Right atrium auricular region (tissue), 2 donors: ENCODE results near the gene PLAU. TPM values are rescaled to one million over a fixed set of nuclear protein-coding genes. Genes with fewer than 3 reads are reported as not detected.

Experiments
- DNase-seq: peaks from one replicate; pipeline ENCODE4 v3.0.0-alpha.2; 2019; ENCODE audit warnings: low spot score
- H3K27ac ChIP-seq, 2 donors: fragments of 200-600 bp; sonication (generic); 1 replicate in 1 of 2; 2 replicates in 1 of 2; pipeline ENCODE4 v1.5.1; 2016 to 2019
- H3K27me3 ChIP-seq, 2 donors: fragments of 200-600 bp; sonication (generic); one replicate each; pipeline versions ENCODE4 v1.5.1 to v1.6.0; 2017 to 2019
- H3K36me3 ChIP-seq: fragments of 200-600 bp; sonication (generic); one replicate; pipeline ENCODE4 v1.5.1; 2016
- H3K4me1 ChIP-seq, 2 donors: fragments of 200-600 bp; sonication (generic); one replicate each; pipeline versions ENCODE4 v1.5.1 to v1.6.0; 2017 to 2019
- H3K4me3 ChIP-seq, 2 donors: fragments of 200-600 bp; sonication (generic); 1 replicate in 1 of 2; 2 replicates in 1 of 2; pipeline ENCODE4 v1.5.1; 2017 to 2019; ENCODE audit warnings: mild to moderate bottlenecking in 1 of 2, moderate library complexity in 1 of 2
- H3K9me3 ChIP-seq, 2 donors: fragments of 200-600 bp; sonication (generic); one replicate each; pipeline ENCODE4 v1.5.1; 2019
- CTCF ChIP-seq, 2 donors: fragments of 200-600 bp; sonication (generic); IDR thresholded peaks; one replicate each; pipeline ENCODE4 v1.5.1; 2019; ENCODE audit warnings: antibody characterized with exemption in 2 of 2
- total RNA-seq, 2 donors: library from RNA; depleted of rRNA; stranded (reverse); fragments of >200 nt; gene quantifications; one replicate each; pipeline ENCODE4 v1.1.0, GENCODE V29; 2016

PLAU gene
- total RNA-seq, 2 donors from 2014 or later, result 3.9 to 4.6 TPM

GRCh38 chr10:73967022-73967429 is 56.1 kb downstream of the PLAU start:
- DNase-seq, result no peak
- H3K36me3 ChIP-seq, result no peaks in the 10 kb centered on the region
- no peak overlapping the region for H3K4me3 ChIP-seq
- TF ChIP-seq CTCF (IDR thresholded peaks at IDR 0.05), result no peak
- H3K27ac ChIP-seq, result peak overlapping the region; percentile 86 to 92
- peaks cover 0 to 32% of the 10 kb centered on the region in 2 donors for H3K4me1 ChIP-seq
- no peaks in the 10 kb centered on the region for H3K27me3 ChIP-seq
- no peaks in the 10 kb centered on the region for H3K9me3 ChIP-seq

Other genes starting within 250 kb of the PLAU start
- 1 to 10 TPM; 1.5 to 1.9 TPM for gene AGAP5, start 213.0 kb upstream of the PLAU start, total RNA-seq
- 10 to 100 TPM; 38.5 to 51.8 TPM for gene SEC24C, start 166.8 kb upstream of the PLAU start, total RNA-seq
- gene CHCHD1, start 129.1 kb upstream of the PLAU start, total RNA-seq, result 10 to 100 TPM; 28.3 to 32.7 TPM
- gene ZSWIM8, start 125.5 kb upstream of the PLAU start, total RNA-seq, result 10 to 100 TPM; 37.6 to 63.2 TPM
- 10 to 100 TPM; 13.1 to 18.4 TPM for gene NDST2, start 99.5 kb upstream of the PLAU start, total RNA-seq
- gene CAMK2G, start 36.6 kb upstream of the PLAU start, total RNA-seq, result 10 to 100 TPM; 12.1 to 17.4 TPM
- 100 to 1,000 TPM; 173 to 216 TPM for gene VCL, start 87.0 kb downstream of the PLAU start, total RNA-seq
- 10 to 100 TPM; 20.2 to 27.6 TPM for gene AP3M1, start 239.7 kb downstream of the PLAU start, total RNA-seq
- 10 to 100 TPM; 23.7 to 31.6 TPM for gene ADK, start 240.1 kb downstream of the PLAU start, total RNA-seq